GM12878 (cell line): ENCODE results near the gene TLCD5. TPM values are rescaled to one million over a fixed set of nuclear protein-coding genes. Genes with fewer than 3 reads are reported as not detected.

ENCODE experiments used
- ATAC-seq: fragments of 200-7000 bp; cut with Tn5 transposase; 3 replicates; pipeline ENCODE4 v1.9.1; 2020; ENCODE audit warnings: mild to moderate bottlenecking, moderate library complexity
- BruUV-seq: library from RNA; stranded (reverse); fragments of 400-500 nt; replicated peaks from 2 replicates; lab custom pipeline; 2021; lab: Mats Ljungman, UMichigan
- CTCF ChIA-PET: fragments of 300-600 bp; sonication (Branson Sonifier 250); formaldehyde crosslinking; extraction: SDS; loops from one replicate; lab custom pipeline; 2021; ENCODE audit warnings: inconsistent platforms; lab: Yijun Ruan, JAX
- POLR2A ChIA-PET: fragments of 350-600 bp; formaldehyde crosslinking; extraction: SDS; loops from one replicate; lab custom pipeline; 2021; ENCODE audit warnings: inconsistent platforms; lab: Charles Lee
- RAD21 ChIA-PET: fragments of 300-600 bp; sonication (Branson Sonifier 250); formaldehyde crosslinking; loops from one replicate; lab custom pipeline; 2023; ENCODE audit warnings: antibody characterized with exemption; ENCODE audit not compliant: unreplicated experiment; lab: Charles Lee
- SMC1A ChIA-PET: fragments of 300-600 bp; sonication (Branson Sonifier 250); formaldehyde crosslinking; loops from one replicate; lab custom pipeline; 2023; ENCODE audit not compliant: unreplicated experiment, uncharacterized antibody; lab: Charles Lee
- DNase-seq: peaks from one replicate; pipeline ENCODE4 v3.0.0-alpha.2; 2011; ENCODE audit warnings: low read depth, low spot score
- FAIRE-seq: peaks from 3 replicates; lab custom pipeline; 2011; peaks lifted over from hg19 to GRCh38; lab: Jason Lieb, UNC
- H2AFZ ChIP-seq: 2 replicates; pipeline ENCODE4 v1.6.0; 2011; ENCODE audit warnings: low read depth, low read length, control low read depth; ENCODE audit not compliant: control insufficient read depth
- H3K27ac ChIP-seq: 2 replicates; pipeline ENCODE4 v1.5.1; 2011; ENCODE audit warnings: control low read depth; ENCODE audit not compliant: control insufficient read depth, insufficient read depth
- H3K27me3 ChIP-seq, 2 experiments: replicated peaks in 1 of 2; 2 replicates each; pipeline versions ENCODE4 v1.6.0 to v1.6.1; 2011; ENCODE audit warnings: low read length in 1 of 2; ENCODE audit not compliant: control insufficient read depth in 2 of 2, insufficient read depth in 2 of 2
- H3K36me3 ChIP-seq, 2 experiments: 2 replicates each; pipeline ENCODE4 v1.5.1; 2011; ENCODE audit warnings: low read length in 1 of 2; ENCODE audit not compliant: control insufficient read depth in 2 of 2, insufficient read depth in 2 of 2
- H3K4me1 ChIP-seq: 2 replicates; pipeline ENCODE4 v1.6.1; 2011; ENCODE audit warnings: mild to moderate bottlenecking, low read length, moderate library complexity, mixed read lengths; ENCODE audit not compliant: control insufficient read depth, insufficient read depth
- H3K4me2 ChIP-seq: 2 replicates; pipeline ENCODE4 v1.6.0; 2011; ENCODE audit warnings: control low read depth; ENCODE audit not compliant: control insufficient read depth, insufficient read depth
- H3K4me3 ChIP-seq: fragments of 200-600 bp; sonication (generic); 2 replicates; pipeline ENCODE4 v1.5.1; 2016
- H3K79me2 ChIP-seq: 2 replicates; pipeline ENCODE4 v1.6.0; 2011; ENCODE audit warnings: low read length; ENCODE audit not compliant: control insufficient read depth, insufficient read depth
- H3K9ac ChIP-seq: 2 replicates; pipeline ENCODE4 v1.8.0; 2011; ENCODE audit warnings: low read length, control low read depth, mixed read lengths; ENCODE audit not compliant: control insufficient read depth, insufficient read depth
- H3K9me3 ChIP-seq: replicated peaks from 3 replicates; pipeline ENCODE4 v1.5.1; 2011; ENCODE audit warnings: mild to moderate bottlenecking, low read length; ENCODE audit not compliant: control insufficient read depth, insufficient read depth
- H4K20me1 ChIP-seq: 2 replicates; pipeline ENCODE4 v1.6.0; 2011; ENCODE audit not compliant: control insufficient read depth, insufficient read depth
- BHLHE40 ChIP-seq, 2 experiments: fragments of 450-650 bp in 1 of 2; IDR thresholded peaks; 2 replicates each; pipeline ENCODE4 v1.6.1; 2011 to 2017; ENCODE audit warnings: low read depth in 2 of 2, borderline replicate concordance in 1 of 2, improper control_type of control experiment in 1 of 2, low read length in 1 of 2, mild to moderate bottlenecking in 1 of 2
- BMI1 ChIP-seq: fragments of 450-650 bp; IDR thresholded peaks from 2 replicates; pipeline ENCODE4 v1.6.1; 2016; ENCODE audit warnings: mild to moderate bottlenecking, moderate library complexity, borderline replicate concordance
- CBFB ChIP-seq: IDR thresholded peaks from 2 replicates; pipeline ENCODE4 v1.6.1; 2016; ENCODE audit warnings: antibody characterized with exemption, low read depth
- DPF2 ChIP-seq: fragments of 450-650 bp; IDR thresholded peaks from 2 replicates; pipeline ENCODE4 v1.6.1; 2017; ENCODE audit warnings: mild to moderate bottlenecking
- EP300 ChIP-seq, 2 experiments: fragments of 150-350 bp in 1 of 2; IDR thresholded peaks; 2 replicates each; pipeline ENCODE4 v1.6.1; 2011 to 2012; ENCODE audit warnings: low read depth in 2 of 2, low read length in 2 of 2, borderline replicate concordance in 1 of 2, improper control_type of control experiment in 1 of 2, inconsistent platforms in 1 of 2; ENCODE audit not compliant: control insufficient read depth in 1 of 2
- ESRRA ChIP-seq: IDR thresholded peaks from 2 replicates; pipeline ENCODE4 v1.6.1; 2012; ENCODE audit warnings: mild to moderate bottlenecking, low read length, improper control_type of control experiment
- FOS ChIP-seq: IDR thresholded peaks from 3 replicates; pipeline ENCODE4 v1.6.1; 2011; ENCODE audit warnings: borderline replicate concordance; ENCODE audit not compliant: insufficient read length; ENCODE audit errors: extremely low read depth
- HCFC1 ChIP-seq: fragments of 150-350 bp; IDR thresholded peaks from 2 replicates; pipeline ENCODE4 v1.6.1; 2014; ENCODE audit warnings: low read length
- LARP7 ChIP-seq: fragments of 450-650 bp; IDR thresholded peaks from 2 replicates; pipeline ENCODE4 v1.6.1; 2017; ENCODE audit warnings: mild to moderate bottlenecking
- MEF2A ChIP-seq: IDR thresholded peaks from 2 replicates; pipeline ENCODE4 v1.6.1; 2011; ENCODE audit warnings: low read depth, mild to moderate bottlenecking, low read length, moderate library complexity; ENCODE audit not compliant: insufficient read depth
- MEF2B ChIP-seq: fragments of 450-650 bp; IDR thresholded peaks from 2 replicates; pipeline ENCODE4 v1.6.1; 2018; ENCODE audit warnings: mild to moderate bottlenecking, moderate library complexity; ENCODE audit not compliant: partially characterized antibody, poor library complexity, severe bottlenecking
- RAD51 ChIP-seq: fragments of 450-650 bp; IDR thresholded peaks from 2 replicates; pipeline ENCODE4 v1.6.1; 2016; ENCODE audit warnings: moderate library complexity, mild to moderate bottlenecking, inconsistent platforms
- RB1 ChIP-seq: fragments of 450-650 bp; formaldehyde crosslinking; IDR thresholded peaks from 2 replicates; pipeline ENCODE4 v1.6.1; 2017; ENCODE audit warnings: mild to moderate bottlenecking, borderline replicate concordance
- SMC3 ChIP-seq: IDR thresholded peaks from 2 replicates; pipeline ENCODE4 v1.6.1; 2011; ENCODE audit warnings: low read length, improper control_type of control experiment, borderline replicate concordance
- SREBF1 ChIP-seq: IDR thresholded peaks from 2 replicates; pipeline ENCODE4 v1.6.1; 2012; ENCODE audit warnings: mild to moderate bottlenecking, low read length
- STAT1 ChIP-seq: fragments of 450-650 bp; conservative IDR thresholded peaks from 2 replicates; pipeline ENCODE4 v1.6.1; 2014; ENCODE audit warnings: antibody characterized with exemption, mild to moderate bottlenecking
- ZNF217 ChIP-seq: fragments of 450-650 bp; IDR thresholded peaks from 2 replicates; pipeline ENCODE4 v1.6.1; 2017; ENCODE audit warnings: antibody characterized with exemption, mild to moderate bottlenecking
- ZNF274 ChIP-seq: IDR thresholded peaks from one replicate; pipeline ENCODE4 v1.8.0; 2011; ENCODE audit not compliant: insufficient read length, insufficient read depth
- ZNF384 ChIP-seq: IDR thresholded peaks from 2 replicates; pipeline ENCODE4 v1.6.1; 2012; ENCODE audit warnings: low read depth, mild to moderate bottlenecking, low read length, improper control_type of control experiment, borderline replicate concordance
- ZSCAN29 ChIP-seq: fragments of 450-650 bp; IDR thresholded peaks from 2 replicates; pipeline ENCODE4 v1.6.1; 2017; ENCODE audit warnings: mild to moderate bottlenecking, moderate library complexity
- WGBS: methylation state at CpG from one replicate; pipeline ENCODE4 v1.1.6; 2016; ENCODE audit warnings: low lambda C conversion rate; ENCODE audit not compliant: insufficient replicate concordance, insufficient coverage; ENCODE audit errors: missing lambda C conversion rate; 5-methylcytosine and 5-hydroxymethylcytosine counted together
- in situ Hi-C: fragments of 300-500 bp; cut with MboI; formaldehyde crosslinking; loops from 9 replicates; pipeline ENCODE4 v1.14.3; 2018; ENCODE audit warnings: mixed read lengths
- intact Hi-C: fragments of 100-400 bp; cut with micrococcal nuclease; formaldehyde crosslinking; loops from one replicate; pipeline ENCODE4 v1.14.2; 2022; ENCODE audit not compliant: unreplicated experiment
- polyA plus RNA-seq, 11 experiments: library from polyadenylated mRNA; depleted of rRNA in 4 of 11; unstranded in 6 of 11; stranded (reverse) in 5 of 11; fragments of >200 nt; fragmentation: Nextera tagmentation in 4 of 11; fragmentation: Illumina TruSeq in 1 of 11; extraction: Ambion mirVana in 4 of 11; extraction: Trizol in 1 of 11; gene quantifications; 1 replicate in 1 of 11; 2 replicates in 10 of 11; pipeline versions ENCODE4 v1.2.1 to v1.2.3, GENCODE V29; 2011 to 2016; ENCODE audit warnings: inconsistent platforms in 2 of 11, missing spikeins in 2 of 11, low read depth in 1 of 11
- total RNA-seq, 4 experiments: library from RNA; depleted of rRNA in 3 of 4; stranded (reverse); fragments of >200 nt in 3 of 4; fragmentation: Illumina TruSeq in 1 of 4; extraction: Trizol in 1 of 4; gene quantifications; 2 replicates each; pipeline versions ENCODE4 v1.2.1 to v1.2.3, GENCODE V29; 2013 to 2021
- TF ChIP-seq, protein P1 (sequence below): fragments of 150-350 bp; IDR thresholded peaks from 2 replicates; pipeline ENCODE4 v1.6.1; 2014; ENCODE audit warnings: mild to moderate bottlenecking, low read depth, low read length
- TF ChIP-seq, protein P2 (sequence below): IDR thresholded peaks from 2 replicates; pipeline ENCODE4 v1.6.1; 2012; ENCODE audit warnings: low read length, inconsistent platforms

TLCD5 gene
- total and polyA plus RNA-seq, 10 of the 15 experiments (the other 5 are each of a cell fraction or from before 2014, with no cell fraction given): 2.4 to 13.3 (median 3.2) TPM

- no peak for TF ChIP-seq LARP7
- TF ChIP-seq, protein P1, sequence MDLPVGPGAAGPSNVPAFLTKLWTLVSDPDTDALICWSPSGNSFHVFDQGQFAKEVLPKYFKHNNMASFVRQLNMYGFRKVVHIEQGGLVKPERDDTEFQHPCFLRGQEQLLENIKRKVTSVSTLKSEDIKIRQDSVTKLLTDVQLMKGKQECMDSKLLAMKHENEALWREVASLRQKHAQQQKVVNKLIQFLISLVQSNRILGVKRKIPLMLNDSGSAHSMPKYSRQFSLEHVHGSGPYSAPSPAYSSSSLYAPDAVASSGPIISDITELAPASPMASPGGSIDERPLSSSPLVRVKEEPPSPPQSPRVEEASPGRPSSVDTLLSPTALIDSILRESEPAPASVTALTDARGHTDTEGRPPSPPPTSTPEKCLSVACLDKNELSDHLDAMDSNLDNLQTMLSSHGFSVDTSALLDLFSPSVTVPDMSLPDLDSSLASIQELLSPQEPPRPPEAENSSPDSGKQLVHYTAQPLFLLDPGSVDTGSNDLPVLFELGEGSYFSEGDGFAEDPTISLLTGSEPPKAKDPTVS: no peak
- TF ChIP-seq BMI1: no peak
- TF ChIP-seq DPF2: no peak
- TF ChIP-seq, protein P2, sequence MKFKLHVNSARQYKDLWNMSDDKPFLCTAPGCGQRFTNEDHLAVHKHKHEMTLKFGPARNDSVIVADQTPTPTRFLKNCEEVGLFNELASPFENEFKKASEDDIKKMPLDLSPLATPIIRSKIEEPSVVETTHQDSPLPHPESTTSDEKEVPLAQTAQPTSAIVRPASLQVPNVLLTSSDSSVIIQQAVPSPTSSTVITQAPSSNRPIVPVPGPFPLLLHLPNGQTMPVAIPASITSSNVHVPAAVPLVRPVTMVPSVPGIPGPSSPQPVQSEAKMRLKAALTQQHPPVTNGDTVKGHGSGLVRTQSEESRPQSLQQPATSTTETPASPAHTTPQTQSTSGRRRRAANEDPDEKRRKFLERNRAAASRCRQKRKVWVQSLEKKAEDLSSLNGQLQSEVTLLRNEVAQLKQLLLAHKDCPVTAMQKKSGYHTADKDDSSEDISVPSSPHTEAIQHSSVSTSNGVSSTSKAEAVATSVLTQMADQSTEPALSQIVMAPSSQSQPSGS: no peak
Observed at GRCh38 chr11:120326228-120326627, 1.1 kb downstream of the TLCD5 start (continued).

GRCh38 chr11:120326845-120327281, 1.8 kb downstream of the TLCD5 start:
- no peaks in the 10 kb centered on the region; a peak in 2 of 4 replicates for H3K27me3 ChIP-seq
- no peak overlapping the region for H3K9ac ChIP-seq
- POLR2A ChIA-PET: interaction anchor here (1.0 to 1.7 kb wide), 7 partner anchors 9 to 73 kb away, joined by 3 to 8 read pairs (median 4); partner anchors contain the start of gene ARHGEF12
- ATAC-seq (peak; percentile 9; the same call in 2 of the 3 replicates), DNase-seq (no peak), FAIRE-seq (no peak)
- 26% methylated on average over 4 of the region's 4 CpGs for WGBS
- H3K79me2 ChIP-seq: no peaks in the 10 kb centered on the region
- peak overlapping the region; percentile 72; the same call in 1 of the 2 replicates for H3K4me3 ChIP-seq
- H3K36me3 ChIP-seq: no peaks in the 10 kb centered on the region
- CTCF ChIA-PET: interaction anchor here (0.8 to 3.1 kb wide), 10 partner anchors 9 to 161 kb away, joined by 3 to 25 read pairs (median 3); partner anchors contain the start of gene ARHGEF12
- intact Hi-C loops (no loop called here), in situ Hi-C loops (no loop called here)
- no peaks in the 10 kb centered on the region; the same call in 2 of the 3 replicates for H3K9me3 ChIP-seq
- H3K27ac ChIP-seq: peak overlapping the region; percentile 1; the same call in 1 of the 2 replicates
- SMC1A ChIA-PET: interaction anchor here (1.0 to 3.1 kb wide), 15 partner anchors 8 to 571 kb away, joined by 3 to 15 read pairs (median 5); no protein-coding TSS in a partner anchor
- no TSS peak for BruUV-seq
- peak overlapping the region; percentile 87; the same call in 1 of the 2 replicates for H3K4me2 ChIP-seq
- H3K4me1 ChIP-seq: no peaks in the 10 kb centered on the region
- RAD21 ChIA-PET: interaction anchor here (0.7 to 1.7 kb wide), 8 partner anchors 8 to 358 kb away, joined by 3 to 5 read pairs (median 4); no protein-coding TSS in a partner anchor
- H4K20me1 ChIP-seq: no peaks in the 10 kb centered on the region
- no peak overlapping the region for H2AFZ ChIP-seq
- no peak for TF ChIP-seq ESRRA
- TF ChIP-seq RAD51: peak; percentile 96
- no peak for TF ChIP-seq ZSCAN29
- no peak for TF ChIP-seq RB1
- TF ChIP-seq ZNF274: no peak
- no peak for TF ChIP-seq SMC3
- no peak for TF ChIP-seq ZNF384
- no peak for TF ChIP-seq ZNF217
- TF ChIP-seq BHLHE40 (IDR thresholded peaks at IDR 0.05; ENCODE audit: borderline replicate concordance in 1 of 2, low read depth in 2 of 2, low read length in 1 of 2): peak; percentile 19 to 43; a peak in 1 of 4 replicates
- no peak for TF ChIP-seq CBFB
- no peak for TF ChIP-seq LARP7
- TF ChIP-seq HCFC1: no peak
- TF ChIP-seq MEF2A: 0 out of 2 replicates have a peak, but pooled peaks have one; percentile 15
- TF ChIP-seq SREBF1: no peak
- no peak for TF ChIP-seq STAT1
- peak; percentile 68 for TF ChIP-seq MEF2B
- 0 out of 4 replicates have a peak, but pooled peaks of 1 of the 2 experiments have one; percentile 50 for TF ChIP-seq EP300 (IDR thresholded peaks at IDR 0.05; ENCODE audit: borderline replicate concordance in 1 of 2, control insufficient read depth in 1 of 2, low read depth in 2 of 2, low read length in 2 of 2)
- TF ChIP-seq FOS: no peak
